OCI-LY1 (cell line): ENCODE results near the gene GUCY1A2.

ENCODE experiments used
- H2AFZ ChIP-seq: fragments of 200-600 bp; sonication (generic), shearing (Covaris generic); 2 replicates; pipeline ENCODE4 v1.6.0; 2014; ENCODE audit warnings: antibody characterized with exemption, mild to moderate bottlenecking, low read length
- H3F3A ChIP-seq: fragments of 200-600 bp; sonication (generic), shearing (Covaris generic); 2 replicates; pipeline ENCODE4 v1.6.0; 2014; ENCODE audit warnings: mild to moderate bottlenecking, antibody characterized with exemption, low read length, moderate library complexity; ENCODE audit not compliant: insufficient read depth
- H3K27ac ChIP-seq: fragments of 200-600 bp; sonication (generic); 2 replicates; pipeline ENCODE4 v1.5.1; 2014; ENCODE audit warnings: low read length, mixed run types, mild to moderate bottlenecking, low read depth; ENCODE audit not compliant: poor library complexity, severe bottlenecking
- H3K27me3 ChIP-seq: fragments of 200-600 bp; sonication (generic); 2 replicates; pipeline ENCODE4 v1.6.0; 2014; ENCODE audit warnings: antibody characterized with exemption, mild to moderate bottlenecking, low read length, moderate library complexity; ENCODE audit not compliant: insufficient read depth
- H3K36me3 ChIP-seq: fragments of 200-600 bp; sonication (generic); 2 replicates; pipeline ENCODE4 v1.6.1; 2014; ENCODE audit warnings: mild to moderate bottlenecking, antibody characterized with exemption, low read length, moderate library complexity, mixed read lengths; ENCODE audit not compliant: insufficient read depth
- H3K4me1 ChIP-seq: fragments of 200-600 bp; sonication (generic); 2 replicates; pipeline ENCODE4 v1.5.1; 2014; ENCODE audit warnings: mild to moderate bottlenecking, low read length, moderate library complexity; ENCODE audit not compliant: insufficient read depth, severe bottlenecking
- H3K4me2 ChIP-seq: fragments of 200-600 bp; sonication (generic), shearing (Covaris generic); 2 replicates; pipeline ENCODE4 v1.6.1; 2014; ENCODE audit warnings: low read length
- H3K4me3 ChIP-seq: fragments of 200-600 bp; sonication (generic); 2 replicates; pipeline ENCODE4 v1.5.1; 2014; ENCODE audit warnings: low read length, low read depth, mild to moderate bottlenecking, mixed read lengths; ENCODE audit not compliant: poor library complexity, severe bottlenecking
- H3K79me2 ChIP-seq: fragments of 200-600 bp; shearing (Covaris generic); 2 replicates; pipeline ENCODE4 v1.6.1; 2016; ENCODE audit warnings: mixed run types, low read length, mixed read lengths; ENCODE audit not compliant: insufficient read depth
- H3K9ac ChIP-seq: fragments of 200-600 bp; sonication (generic), shearing (Covaris generic); 2 replicates; pipeline ENCODE4 v1.6.1; 2014; ENCODE audit warnings: mild to moderate bottlenecking, low read length, mixed read lengths
- H3K9me2 ChIP-seq: fragments of 200-600 bp; sonication (generic), shearing (Covaris generic); 2 replicates; pipeline ENCODE4 v1.6.1; 2014; ENCODE audit warnings: low read depth, mild to moderate bottlenecking, low read length, mixed read lengths
- H3K9me3 ChIP-seq: fragments of 200-600 bp; shearing (Covaris generic); 2 replicates; pipeline ENCODE4 v1.6.1; 2014; ENCODE audit warnings: low read length, mixed read lengths
- H4K20me1 ChIP-seq: fragments of 200-600 bp; sonication (generic), shearing (Covaris generic); 2 replicates; pipeline ENCODE4 v1.6.0; 2016; ENCODE audit warnings: mild to moderate bottlenecking, low read length; ENCODE audit not compliant: insufficient read depth
- CTCF ChIP-seq: fragments of 200-600 bp; sonication (generic), shearing (Covaris generic); IDR thresholded peaks from 2 replicates; pipeline ENCODE4 v1.5.1; 2017; ENCODE audit warnings: mild to moderate bottlenecking, antibody characterized with exemption, low read length, moderate library complexity, mixed read lengths
- EZH2 ChIP-seq: fragments of 200-600 bp; sonication (generic), shearing (Covaris generic); IDR thresholded peaks from 2 replicates; pipeline ENCODE4 v1.8.0; 2017; ENCODE audit warnings: borderline replicate concordance, mixed run types, mild to moderate bottlenecking, antibody characterized with exemption, low read length, moderate library complexity, mixed read lengths

Gene GUCY1A2

GRCh38 chr11:106642331-106642730 lies 375.9 kb downstream of the GUCY1A2 start:
- Histone ChIP-seq H3K27ac (no peak overlapping the region), H3K27me3 (no peaks in the 10 kb centered on the region), H3K9me2 (no peaks in the 10 kb centered on the region), H3K9me3 (no peaks in the 10 kb centered on the region), H3K36me3 (no peaks in the 10 kb centered on the region), H3F3A (no peaks in the 10 kb centered on the region), H2AFZ (no peak overlapping the region), H4K20me1 (no peaks in the 10 kb centered on the region), H3K4me2 (no peak overlapping the region), H3K4me3 (no peak overlapping the region), H3K9ac (no peak overlapping the region), H3K4me1 (no peaks in the 10 kb centered on the region), H3K79me2 (no peaks in the 10 kb centered on the region)
- TF ChIP-seq CTCF: no peak
- TF ChIP-seq EZH2: no peak

GRCh38 chr11:106632283-106632682 lies 386.0 kb downstream of the GUCY1A2 start:
- Histone ChIP-seq H3K79me2 (no peaks in the 10 kb centered on the region), H3K4me3 (no peak overlapping the region), H3K4me1 (no peaks in the 10 kb centered on the region), H3K9ac (no peak overlapping the region), H2AFZ (no peak overlapping the region), H3K9me2 (no peaks in the 10 kb centered on the region), H4K20me1 (no peaks in the 10 kb centered on the region), H3K27me3 (no peaks in the 10 kb centered on the region), H3K4me2 (no peak overlapping the region), H3K27ac (no peak overlapping the region), H3K9me3 (no peaks in the 10 kb centered on the region), H3F3A (no peaks in the 10 kb centered on the region), H3K36me3 (no peaks in the 10 kb centered on the region)
- no peak for TF ChIP-seq EZH2
- TF ChIP-seq CTCF: no peak

GRCh38 chr11:106627694-106628093 lies 390.6 kb downstream of the GUCY1A2 start:
- Histone ChIP-seq H3K27me3 (no peaks in the 10 kb centered on the region), H3K9me3 (no peaks in the 10 kb centered on the region), H3K4me1 (no peaks in the 10 kb centered on the region), H3K27ac (no peak overlapping the region), H2AFZ (no peak overlapping the region), H3K9me2 (no peaks in the 10 kb centered on the region), H3K9ac (no peak overlapping the region), H3K4me2 (no peak overlapping the region), H3K4me3 (no peak overlapping the region), H4K20me1 (no peaks in the 10 kb centered on the region), H3F3A (no peaks in the 10 kb centered on the region), H3K36me3 (no peaks in the 10 kb centered on the region), H3K79me2 (no peaks in the 10 kb centered on the region)
- no peak for TF ChIP-seq CTCF
- TF ChIP-seq EZH2: no peak
